Epithelial cell of esophagus (primary cell): ENCODE data around the gene FAM120AOS.

Source experiments
- DNase-seq: peaks from one replicate; pipeline ENCODE4 v3.0.0; 2010; ENCODE audit warnings: low read depth
- H3K4me3 ChIP-seq: 2 replicates; pipeline ENCODE4 v1.5.1; 2011; ENCODE audit warnings: mild to moderate bottlenecking, low read length, control low read depth
- CTCF ChIP-seq: IDR thresholded peaks from 2 replicates; pipeline ENCODE4 v1.5.1; 2011; ENCODE audit warnings: low read depth, mild to moderate bottlenecking, low read length, control low read depth, inconsistent platforms; ENCODE audit not compliant: insufficient read depth; ENCODE audit errors: missing control alignments

Gene FAM120AOS

GRCh38 chr9:93463638-93464248, 10.4 kb upstream of the FAM120AOS start:
- TF ChIP-seq CTCF = no peak
- no peak for DNase-seq
- H3K4me3 ChIP-seq = no peak overlapping the region

GRCh38 chr9:93461821-93462220, 8.4 kb upstream of the FAM120AOS start:
- no peak for TF ChIP-seq CTCF
- peak; percentile 37 for DNase-seq
- H3K4me3 ChIP-seq = no peak overlapping the region

GRCh38 chr9:93461414-93461743, 8.0 kb upstream of the FAM120AOS start:
- no peak for TF ChIP-seq CTCF
- no peak overlapping the region for H3K4me3 ChIP-seq
- DNase-seq = no peak

- no peak overlapping the region for H3K4me3 ChIP-seq
- TF ChIP-seq CTCF = no peak
- DNase-seq = no peak
These were observed 7.5 kb upstream of the FAM120AOS start for GRCh38 chr9:93460689-93461413.

GRCh38 chr9:93459432-93459847, 6.1 kb upstream of the FAM120AOS start:
- DNase-seq = no peak
- H3K4me3 ChIP-seq = no peak overlapping the region
- no peak for TF ChIP-seq CTCF

- peak; percentile 11 for DNase-seq
- TF ChIP-seq CTCF = no peak
- no peak overlapping the region for H3K4me3 ChIP-seq
These were observed 5.3 kb upstream of the FAM120AOS start for GRCh38 chr9:93458712-93459111.

- no peak for DNase-seq
- no peak overlapping the region for H3K4me3 ChIP-seq
- TF ChIP-seq CTCF = no peak
These were observed 3.6 kb upstream of the FAM120AOS start for GRCh38 chr9:93457006-93457405.
